CD4-positive, alpha-beta T cell (primary cell): ENCODE data around the gene KLHDC4. TPM values are rescaled to one million over a fixed set of nuclear protein-coding genes. Genes with fewer than 3 reads are reported as not detected.
"Not testable (repeated sequence)": the region's sequence is repeated elsewhere in the genome, so short reads cannot be mapped to it uniquely, and the experiment has no call there.

Experiments
- ATAC-seq: fragments of 200-7000 bp; cut with Tn5 transposase; one replicate; pipeline ENCODE4 v1.10.0; 2022; ENCODE audit warnings: mild to moderate bottlenecking; ENCODE audit not compliant: poor library complexity
- CTCF ChIA-PET: fragments of 350-600 bp; sonication (Branson Sonifier 250); formaldehyde crosslinking; loops from one replicate; lab custom pipeline; 2021; ENCODE audit warnings: antibody characterized with exemption, inconsistent platforms; lab: Charles Lee
- POLR2A ChIA-PET: fragments of 350-600 bp; sonication (Branson Sonifier 250); formaldehyde crosslinking; loops from one replicate; lab custom pipeline; 2021; ENCODE audit warnings: antibody characterized with exemption, inconsistent platforms; lab: Charles Lee
- DNase-seq, 14 experiments: peaks; one replicate each; pipeline ENCODE4 v3.0.0-alpha.2; 2013 to 2020; ENCODE audit warnings: mixed read lengths in 2 of 14
- H3K27ac ChIP-seq, 2 donors: one replicate each; pipeline versions ENCODE4 v1.5.1 to v1.7.0; 2013; ENCODE audit warnings: low read length in 2 of 2, low read depth in 1 of 2, mild to moderate bottlenecking in 1 of 2
- H3K27me3 ChIP-seq, 2 experiments: 1 replicate in 1 of 2; 2 replicates in 1 of 2; pipeline versions ENCODE4 v1.6.1 to v1.7.0; 2013; ENCODE audit warnings: low read length in 2 of 2, control low read depth in 1 of 2, mild to moderate bottlenecking in 1 of 2, moderate library complexity in 1 of 2; ENCODE audit not compliant: insufficient read depth in 2 of 2, control insufficient read depth in 1 of 2
- H3K36me3 ChIP-seq: one replicate; pipeline ENCODE4 v1.6.1; 2013; ENCODE audit warnings: low read length, control low read depth; ENCODE audit not compliant: insufficient read depth
- H3K4me1 ChIP-seq: one replicate; pipeline ENCODE4 v1.6.1; 2013; ENCODE audit warnings: low read length, control low read depth; ENCODE audit not compliant: insufficient read depth
- H3K4me3 ChIP-seq: one replicate; pipeline ENCODE4 v1.5.1; 2013; ENCODE audit warnings: mild to moderate bottlenecking, low read length, moderate library complexity
- H3K9me3 ChIP-seq, 2 experiments: 1 replicate in 1 of 2; 2 replicates in 1 of 2; pipeline versions ENCODE4 v1.6.1 to v1.7.0; 2013; ENCODE audit warnings: low read length in 2 of 2, mild to moderate bottlenecking in 2 of 2, control low read depth in 1 of 2, moderate library complexity in 1 of 2; ENCODE audit not compliant: control insufficient read depth in 1 of 2, insufficient read depth in 1 of 2
- H3K27ac Mint-ChIP-seq: one replicate; pipeline ENCODE4 v1.8.0; 2020; ENCODE audit warnings: mixed read lengths
- H3K27me3 Mint-ChIP-seq: one replicate; pipeline ENCODE4 v1.8.0; 2021; ENCODE audit warnings: mixed read lengths
- H3K36me3 Mint-ChIP-seq: one replicate; pipeline ENCODE4 v1.8.0; 2021; ENCODE audit warnings: low read depth, mixed read lengths
- H3K4me1 Mint-ChIP-seq: one replicate; pipeline ENCODE4 v1.8.0; 2021; ENCODE audit warnings: low read depth, mixed read lengths
- H3K4me3 Mint-ChIP-seq: one replicate; pipeline ENCODE4 v1.8.0; 2020; ENCODE audit warnings: mild to moderate bottlenecking, mixed read lengths
- H3K9me3 Mint-ChIP-seq: one replicate; pipeline ENCODE4 v1.8.0; 2020; ENCODE audit warnings: mixed read lengths
- CTCF ChIP-seq: fragments of 200-600 bp; IDR thresholded peaks from one replicate; pipeline ENCODE4 v1.8.0; 2022; ENCODE audit warnings: antibody characterized with exemption, mild to moderate bottlenecking
- intact Hi-C, 2 experiments: fragments of 100-400 bp; cut with DNase I in 1 of 2; cut with micrococcal nuclease in 1 of 2; formaldehyde crosslinking; loops; one replicate each; pipeline versions ENCODE4 v1.15.1 to v1.9.0; 2023 to 2025; cut with DNase I, micrococcal nuclease
- total RNA-seq, 174 experiments: library from RNA in 2 of 174; stranded (reverse) in 2 of 174; gene quantifications; one replicate each; pipeline ENCODE4 v1.2.3 and lab custom pipeline; 2021 to 2026

The KLHDC4 gene
- total RNA-seq, 2 experiments from 2014 or later = 41.4 to 43.0 TPM

GRCh38 chr16:87790292-87791100, 24.7 kb upstream of the KLHDC4 start:
- DNase-seq (no peak), ATAC-seq (no peak)
- TF ChIP-seq CTCF = no peak
- H3K27me3 Mint-ChIP-seq = no peaks in the 10 kb centered on the region
- no peaks in the 10 kb centered on the region for H3K9me3 Mint-ChIP-seq
- ChIA-PET CTCF (interaction anchor here (0.9 to 1.2 kb wide), 2 partner anchors 12 to 81 kb away, joined by 4 read pairs; no protein-coding TSS in a partner anchor), POLR2A (interaction anchor here (0.7 kb wide), 1 partner anchor 161 kb away, joined by 3 read pairs; the partner anchor contains the start of gene BANP)
- no peaks in the 10 kb centered on the region for H3K27me3 ChIP-seq
- H3K27ac Mint-ChIP-seq = no peak overlapping the region
- no peaks in the 10 kb centered on the region for H3K9me3 ChIP-seq
- intact Hi-C loops = no loop called here
- H3K27ac ChIP-seq = no peak overlapping the region
- H3K4me1 Mint-ChIP-seq = no peaks in the 10 kb centered on the region
- no peaks in the 10 kb centered on the region for H3K4me1 ChIP-seq
- H3K36me3 ChIP-seq = no peaks in the 10 kb centered on the region
- H3K4me3 ChIP-seq = no peak overlapping the region
- H3K4me3 Mint-ChIP-seq = no peak overlapping the region
- H3K36me3 Mint-ChIP-seq = no peaks in the 10 kb centered on the region

- Mint-ChIP-seq H3K9me3 (no peaks in the 10 kb centered on the region), H3K27me3 (no peaks in the 10 kb centered on the region), H3K4me1 (no peaks in the 10 kb centered on the region), H3K27ac (no peak overlapping the region), H3K36me3 (no peaks in the 10 kb centered on the region), H3K4me3 (no peak overlapping the region)
- DNase-seq = no peak
- H3K4me1 ChIP-seq = no peaks in the 10 kb centered on the region
- no peak for ATAC-seq
- H3K4me3 ChIP-seq = no peak overlapping the region
- H3K9me3 ChIP-seq = no peaks in the 10 kb centered on the region
- no peak for TF ChIP-seq CTCF
- intact Hi-C loops = no loop called here
- POLR2A ChIA-PET = interaction anchor here (0.7 kb wide), 1 partner anchor 161 kb away, joined by 3 read pairs; the partner anchor contains the start of gene BANP
- no peak overlapping the region for H3K27ac ChIP-seq
- H3K27me3 ChIP-seq = no peaks in the 10 kb centered on the region
- no peaks in the 10 kb centered on the region for H3K36me3 ChIP-seq
- CTCF ChIA-PET = interaction anchor here (0.7 to 1.2 kb wide), 3 partner anchors 11 to 82 kb away, joined by 3 to 4 read pairs (median 4); no protein-coding TSS in a partner anchor
These were observed 23.9 kb upstream of the KLHDC4 start for GRCh38 chr16:87789437-87790291.

GRCh38 chr16:87788730-87789436, 23.1 kb upstream of the KLHDC4 start:
- H3K4me3 Mint-ChIP-seq, intact Hi-C loops, H3K27me3 Mint-ChIP-seq, ATAC-seq, H3K4me3 ChIP-seq, H3K4me1 ChIP-seq, H3K27me3 ChIP-seq, H3K36me3 ChIP-seq, H3K36me3 Mint-ChIP-seq, H3K9me3 Mint-ChIP-seq, H3K9me3 ChIP-seq, H3K4me1 Mint-ChIP-seq, POLR2A ChIA-PET, DNase-seq, H3K27ac ChIP-seq, H3K27ac Mint-ChIP-seq: not testable (repeated sequence)
- CTCF ChIA-PET = interaction anchor here (0.7 kb wide), 1 partner anchor 78 kb away, joined by 3 read pairs; no protein-coding TSS in a partner anchor

GRCh38 chr16:87787451-87788091, 21.8 kb upstream of the KLHDC4 start:
- DNase-seq, H3K27me3 ChIP-seq, intact Hi-C loops, H3K27ac ChIP-seq, H3K9me3 ChIP-seq, H3K27ac Mint-ChIP-seq, POLR2A ChIA-PET, H3K27me3 Mint-ChIP-seq, H3K4me3 ChIP-seq, H3K4me3 Mint-ChIP-seq, H3K36me3 ChIP-seq, H3K4me1 Mint-ChIP-seq, ATAC-seq, H3K36me3 Mint-ChIP-seq, H3K4me1 ChIP-seq, H3K9me3 Mint-ChIP-seq: not testable (repeated sequence)
- CTCF ChIA-PET = interaction anchor here (1.2 kb wide), 1 partner anchor 84 kb away, joined by 4 read pairs; no protein-coding TSS in a partner anchor
